RCC 7860 (cell line): ENCODE measurements around the gene TBK1.
"Not testable (repeated sequence)": the region's sequence is repeated elsewhere in the genome, so short reads cannot be mapped to it uniquely, and the experiment has no call there.

Experiments
- DNase-seq: peaks from one replicate; pipeline ENCODE4 v3.0.0-alpha.2; 2015; ENCODE audit warnings: low spot score
- FAIRE-seq: peaks from 2 replicates; lab custom pipeline; 2012; peaks lifted over from hg19 to GRCh38; lab: Jason Lieb, UNC

The TBK1 gene

DNA sequence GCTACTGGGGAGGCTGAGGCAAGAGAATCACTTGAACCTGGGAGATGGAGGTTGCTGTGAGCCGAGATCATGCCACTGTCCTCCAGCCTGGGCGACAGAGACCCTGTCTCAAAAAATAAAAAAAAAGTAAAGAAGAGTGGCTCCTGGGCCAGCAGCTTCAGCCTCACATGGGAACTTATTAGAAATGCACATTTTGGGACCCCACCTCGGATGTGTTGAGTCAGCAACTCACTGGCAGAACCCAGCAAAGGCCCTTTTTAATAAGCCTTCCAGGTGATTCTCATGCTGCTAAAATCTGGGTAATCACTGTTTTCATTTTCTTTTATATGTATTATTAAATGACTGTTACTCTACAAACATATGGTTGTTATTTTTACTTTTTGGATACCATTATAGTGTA is 41.6 kb downstream of the TBK1 start:
- no peak for DNase-seq

DNA sequence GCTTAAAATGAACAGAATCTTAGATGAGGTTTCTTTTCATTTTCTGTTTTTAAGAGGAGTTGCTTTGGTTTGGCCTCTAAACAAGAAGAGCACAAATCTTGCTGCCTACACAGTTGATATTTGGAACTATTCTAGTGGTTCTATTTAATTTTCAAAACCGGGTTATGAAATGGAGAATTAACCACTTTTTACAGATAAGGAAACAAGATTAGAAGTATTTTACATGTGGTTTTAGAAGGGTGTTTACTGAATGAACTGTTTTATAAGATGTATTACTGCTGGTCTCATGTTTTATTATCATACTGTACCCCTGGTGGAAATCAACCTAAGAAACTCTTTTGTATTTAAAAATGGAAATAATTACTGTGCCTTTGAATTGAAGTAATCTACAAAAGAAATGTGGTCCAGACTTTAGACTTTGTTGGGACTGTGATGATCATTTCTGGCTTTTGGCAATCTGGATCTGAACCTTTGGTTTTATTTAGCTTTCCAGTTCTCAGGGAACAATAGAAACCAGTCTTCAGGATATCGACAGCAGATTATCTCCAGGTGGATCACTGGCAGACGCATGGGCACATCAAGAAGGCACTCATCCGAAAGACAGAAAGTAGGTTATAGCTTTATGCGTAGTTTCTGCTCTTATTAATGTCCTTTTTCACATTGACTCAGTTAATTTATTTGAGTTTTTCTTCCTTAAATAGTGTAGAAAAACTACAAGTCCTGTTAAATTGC is 43.2 kb downstream of the TBK1 start:
- no peak for DNase-seq
- FAIRE-seq = no peak

More for the DNA sequence above, 41.6 kb downstream of the TBK1 start:
- FAIRE-seq = no peak

DNA sequence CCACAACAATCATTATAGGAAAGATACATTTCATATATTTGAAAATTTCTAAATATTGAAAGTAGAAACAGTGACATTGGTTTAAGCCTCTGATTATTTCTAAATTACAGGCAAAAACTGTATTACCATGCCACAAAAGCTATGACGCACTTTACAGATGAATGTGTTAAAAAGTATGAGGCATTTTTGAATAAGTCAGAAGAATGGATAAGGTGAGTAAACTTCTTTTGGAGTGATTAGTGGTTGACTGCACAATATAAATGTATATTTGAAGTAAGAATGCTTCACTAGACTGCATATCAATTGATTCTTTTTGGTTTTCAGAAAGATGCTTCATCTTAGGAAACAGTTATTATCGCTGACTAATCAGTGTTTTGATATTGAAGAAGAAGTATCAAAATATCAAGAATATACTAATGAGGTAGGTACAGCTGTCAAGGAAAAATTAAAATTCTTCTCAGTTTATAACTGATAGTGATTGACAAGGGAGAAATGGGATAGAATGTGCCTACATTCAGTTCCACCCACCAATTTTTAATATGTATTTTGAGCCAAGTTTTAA is 45.0 kb downstream of the TBK1 start:
- FAIRE-seq (no peak), DNase-seq (no peak)

DNA sequence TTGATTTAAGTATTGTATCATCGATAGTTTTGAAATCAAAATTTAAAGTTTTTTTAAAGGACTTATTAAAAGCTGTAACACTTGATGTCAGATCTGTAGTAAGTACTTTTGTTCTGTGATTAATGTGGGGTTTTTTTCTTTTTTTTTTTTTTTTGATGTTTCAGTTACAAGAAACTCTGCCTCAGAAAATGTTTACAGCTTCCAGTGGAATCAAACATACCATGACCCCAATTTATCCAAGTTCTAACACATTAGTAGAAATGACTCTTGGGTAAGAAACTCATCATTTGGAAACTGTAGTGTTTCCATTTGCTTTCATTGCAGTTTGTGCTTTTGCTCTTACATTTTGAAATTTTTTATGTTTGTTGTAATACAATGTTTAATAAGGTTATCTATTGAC is 45.6 kb downstream of the TBK1 start:
- no peak for DNase-seq
- no peak for FAIRE-seq

DNA sequence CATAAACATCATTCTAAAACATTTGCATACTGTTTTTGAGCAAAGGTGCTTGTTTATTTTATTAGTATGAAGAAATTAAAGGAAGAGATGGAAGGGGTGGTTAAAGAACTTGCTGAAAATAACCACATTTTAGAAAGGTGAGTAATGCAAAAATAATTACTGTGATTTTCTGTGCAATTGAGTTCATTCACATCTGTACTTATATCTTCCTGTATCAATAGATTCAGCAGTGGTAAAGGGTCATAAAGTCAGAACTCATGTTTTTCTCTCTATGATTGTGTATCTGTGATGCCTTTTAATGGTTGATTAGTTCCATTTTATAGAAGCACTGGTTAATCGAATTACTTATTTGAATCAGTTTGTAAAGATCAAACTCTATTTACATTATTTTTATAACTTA is 46.0 kb downstream of the TBK1 start:
- FAIRE-seq = no peak
- DNase-seq = no peak

DNA sequence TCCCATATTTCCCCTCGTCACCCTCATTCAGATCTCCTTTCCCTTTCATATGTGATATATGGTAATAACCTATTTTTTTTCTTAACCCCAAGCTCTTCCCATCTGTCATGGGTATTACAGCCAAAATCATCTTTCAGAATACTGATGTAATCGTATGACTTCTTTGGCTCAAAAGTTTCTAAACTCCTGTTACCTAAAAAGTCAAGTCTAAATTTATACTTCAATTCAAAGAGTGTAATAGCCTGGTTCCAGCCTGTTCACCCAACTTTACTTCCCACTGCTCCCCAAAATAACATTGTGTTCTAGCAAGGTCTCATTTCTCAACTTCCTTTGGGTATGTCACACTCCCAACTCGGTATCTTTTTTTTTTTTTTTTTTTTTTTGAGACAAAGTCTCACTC is 48.5 kb downstream of the TBK1 start:
- no peak for FAIRE-seq
- DNase-seq = no peak

DNA sequence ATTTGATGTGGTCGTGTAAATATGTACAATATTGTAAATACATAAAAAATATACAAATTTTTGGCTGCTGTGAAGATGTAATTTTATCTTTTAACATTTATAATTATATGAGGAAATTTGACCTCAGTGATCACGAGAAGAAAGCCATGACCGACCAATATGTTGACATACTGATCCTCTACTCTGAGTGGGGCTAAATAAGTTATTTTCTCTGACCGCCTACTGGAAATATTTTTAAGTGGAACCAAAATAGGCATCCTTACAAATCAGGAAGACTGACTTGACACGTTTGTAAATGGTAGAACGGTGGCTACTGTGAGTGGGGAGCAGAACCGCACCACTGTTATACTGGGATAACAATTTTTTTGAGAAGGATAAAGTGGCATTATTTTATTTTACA is 49.6 kb downstream of the TBK1 start:
- no peak for FAIRE-seq
- DNase-seq = no peak

DNA sequence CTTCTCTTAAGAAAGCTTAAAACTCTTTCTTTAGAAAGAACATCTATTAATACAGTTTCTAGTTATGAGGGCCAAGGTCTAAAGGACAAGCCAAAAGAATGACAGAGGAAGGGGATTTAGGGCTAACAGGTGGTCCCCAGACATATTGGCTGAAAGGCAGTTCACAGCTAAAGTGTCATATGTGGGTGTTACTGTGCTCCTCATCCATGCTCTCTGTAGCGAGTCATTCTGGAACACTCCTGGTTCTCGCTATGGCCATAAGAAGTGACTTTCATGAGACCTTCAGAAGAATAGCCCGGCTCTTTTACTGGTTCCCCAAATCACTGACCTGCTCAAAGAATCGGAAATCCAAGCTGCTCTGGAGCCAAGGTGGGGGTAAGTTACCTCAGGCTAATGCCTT is 55.0 kb downstream of the TBK1 start:
- DNase-seq (no peak), FAIRE-seq (no peak)

DNA sequence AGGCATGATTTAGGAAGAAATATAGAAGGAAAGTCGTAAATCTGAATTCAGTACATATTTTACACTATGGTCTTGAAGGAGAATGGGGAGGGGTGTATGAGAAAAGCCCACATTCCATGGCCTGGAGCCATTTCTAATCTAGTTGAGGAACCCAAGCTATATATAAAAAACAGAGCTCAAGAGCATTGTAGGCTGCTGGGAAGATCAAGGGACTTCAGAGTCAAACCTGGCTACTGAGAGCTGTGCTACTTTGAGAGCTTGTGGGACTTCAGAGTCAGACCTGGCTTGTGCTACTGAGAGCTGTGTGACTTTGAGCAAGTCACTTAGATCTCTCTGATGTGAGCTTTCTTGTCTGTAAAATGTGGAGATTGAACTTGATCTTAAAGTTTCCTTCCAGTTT is 58.7 kb downstream of the TBK1 start:
- no peak for FAIRE-seq
- no peak for DNase-seq

DNA sequence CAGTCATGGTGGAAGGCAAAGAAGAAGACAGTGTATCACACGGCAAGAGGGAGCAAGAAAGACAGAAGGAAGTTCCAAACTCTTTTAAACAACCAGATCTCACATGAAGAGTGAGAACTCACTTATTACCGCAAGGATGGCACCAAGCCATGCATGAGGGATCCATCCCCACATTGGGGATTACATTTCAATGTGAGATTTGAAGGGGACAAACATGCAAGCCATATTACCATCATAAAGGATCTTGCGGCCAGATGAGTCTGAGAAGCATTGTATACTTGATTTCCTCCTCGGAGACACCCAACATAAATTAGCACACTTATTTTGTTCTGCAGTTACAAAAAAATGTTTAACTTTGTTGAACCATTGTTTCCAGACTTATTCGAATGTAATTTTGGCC is 66.5 kb downstream of the TBK1 start:
- FAIRE-seq = no peak

DNA sequence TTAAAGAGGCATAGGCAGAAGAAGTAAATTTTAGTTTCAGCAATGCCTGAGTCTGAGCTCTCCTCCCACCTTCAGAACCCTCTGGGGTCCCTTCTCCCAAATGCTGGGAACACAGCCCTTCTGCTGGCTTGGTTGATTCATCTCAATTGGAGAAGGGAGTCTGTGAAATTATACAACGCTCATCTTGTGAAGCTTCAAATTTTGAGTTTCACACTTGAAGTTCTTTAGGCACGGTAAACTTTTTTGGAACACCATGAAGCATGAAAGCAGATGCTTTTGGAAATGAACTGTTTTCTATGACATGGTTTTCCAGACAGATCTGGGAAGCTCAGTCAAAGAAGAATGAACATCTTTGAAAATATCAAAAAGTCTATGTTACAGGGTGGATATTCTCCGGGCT is 69.9 kb downstream of the TBK1 start:
- no peak for FAIRE-seq

More for the DNA sequence above, 66.5 kb downstream of the TBK1 start:
- no peak for DNase-seq

DNA sequence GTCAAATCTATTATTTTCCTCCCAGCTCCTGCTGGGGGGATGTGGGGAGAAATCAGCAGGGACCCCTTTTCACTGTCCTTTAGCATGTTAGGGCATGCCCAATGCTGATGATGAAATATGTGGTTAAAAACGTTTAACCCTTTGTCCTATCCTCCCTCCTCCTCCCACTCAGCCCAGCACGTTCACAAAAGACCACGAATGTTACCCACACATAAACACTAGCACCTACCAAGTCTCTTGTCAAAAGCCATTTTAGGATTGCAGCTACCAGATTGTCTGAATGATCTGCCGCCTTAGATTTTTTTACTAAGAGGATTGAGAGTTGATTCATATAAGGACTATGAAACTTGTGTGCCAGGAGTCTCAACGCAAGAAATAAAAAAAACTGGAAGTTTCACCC is 70.4 kb downstream of the TBK1 start:
- DNase-seq (no peak), FAIRE-seq (no peak)

More for the DNA sequence above, 69.9 kb downstream of the TBK1 start:
- DNase-seq = no peak

DNA sequence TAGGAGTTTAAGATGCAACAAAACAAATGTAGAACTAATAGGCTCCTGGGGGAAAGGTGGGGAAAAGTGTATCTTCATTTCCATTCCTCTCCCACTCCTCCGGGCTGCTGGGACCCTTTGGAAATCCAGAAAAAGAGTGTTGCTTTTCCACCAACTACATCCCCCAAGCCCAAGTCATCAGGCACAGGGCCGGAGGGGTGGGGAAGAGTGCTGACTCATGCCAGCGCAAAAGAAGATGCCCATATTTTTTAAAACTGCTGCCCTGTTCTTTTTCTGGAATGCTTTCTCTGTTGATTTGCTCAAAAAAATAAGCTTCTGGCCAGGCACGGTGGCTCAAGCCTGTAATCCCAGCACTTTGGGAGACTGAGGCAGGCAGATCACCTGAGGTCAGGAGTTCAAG is 70.9 kb downstream of the TBK1 start:
- no peak for DNase-seq
- FAIRE-seq = no peak

DNA sequence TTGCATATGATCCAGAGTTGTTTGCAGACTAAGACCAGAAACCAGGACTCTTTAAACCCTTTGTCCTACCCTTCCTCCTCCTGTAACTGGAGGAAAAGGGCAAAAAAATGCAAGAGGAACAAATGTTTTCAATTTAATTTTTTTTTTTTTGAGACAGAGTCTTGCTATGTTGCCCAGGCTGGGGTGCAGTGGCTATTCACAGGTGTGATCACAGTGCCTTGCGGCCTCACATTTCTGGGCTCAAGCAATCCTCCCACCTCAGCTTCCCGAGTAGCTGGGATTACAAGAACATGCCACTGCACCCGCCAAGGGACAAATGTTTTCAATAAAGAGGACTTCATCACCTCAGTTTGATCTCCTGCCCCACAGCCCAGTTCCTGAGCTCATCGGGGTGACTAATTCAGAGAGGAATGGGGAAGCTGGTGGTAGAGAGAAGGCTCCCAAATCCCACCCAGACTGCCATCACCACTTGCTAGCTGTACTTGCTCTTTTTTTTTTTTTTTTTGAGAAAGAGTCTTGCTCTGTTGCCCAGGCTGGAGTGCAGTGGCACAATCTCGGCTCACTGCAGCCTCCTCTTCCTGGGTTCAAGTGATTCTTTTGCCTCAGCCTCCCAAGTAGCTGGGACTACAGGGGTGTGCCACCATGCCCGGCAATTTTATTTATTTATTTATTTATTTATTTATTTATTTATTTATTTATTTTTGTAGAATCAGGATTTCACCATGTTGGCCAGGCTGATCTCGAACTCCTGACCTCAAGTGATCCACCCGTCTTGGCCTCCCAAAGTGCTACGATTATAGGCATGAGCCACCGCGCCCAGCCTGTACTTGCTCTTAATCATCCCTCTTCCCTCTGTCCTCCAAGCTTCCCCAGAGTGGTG is 71.9 kb downstream of the TBK1 start:
- not testable (repeated sequence) for DNase-seq, FAIRE-seq

DNA sequence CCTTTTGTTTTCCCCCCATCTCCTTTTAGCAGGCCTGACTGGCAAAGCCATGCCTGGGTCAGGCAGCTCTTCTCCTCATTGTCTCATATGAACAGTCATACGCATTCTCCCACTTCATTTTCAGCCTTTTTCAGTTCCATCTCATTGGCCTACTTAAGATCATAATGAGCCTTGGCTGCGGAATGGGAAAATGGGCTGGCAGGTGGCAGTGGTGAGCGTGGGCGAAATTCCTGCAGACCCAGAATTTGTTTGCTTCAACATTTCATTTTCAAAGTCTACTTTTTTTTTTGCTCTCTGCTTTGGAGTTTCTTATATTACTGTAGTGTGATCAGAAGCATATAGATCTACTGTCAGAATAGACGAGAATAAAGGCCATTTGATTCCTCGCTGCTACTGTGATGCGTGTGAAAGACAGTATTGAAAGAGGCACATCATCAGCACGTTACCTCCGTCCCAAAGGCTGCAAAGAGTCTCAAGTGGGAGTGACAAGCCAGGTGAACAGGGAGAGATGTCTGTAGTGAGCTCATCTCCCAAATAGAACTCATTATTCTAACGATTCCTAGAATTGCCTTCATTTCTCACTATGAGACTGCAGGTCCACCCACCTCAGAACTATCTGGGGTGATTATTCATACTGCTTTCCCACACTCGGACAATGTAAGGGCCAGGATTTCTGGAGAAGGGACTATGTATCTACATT is 73.7 kb downstream of the TBK1 start:
- DNase-seq (no peak), FAIRE-seq (no peak)

DNA sequence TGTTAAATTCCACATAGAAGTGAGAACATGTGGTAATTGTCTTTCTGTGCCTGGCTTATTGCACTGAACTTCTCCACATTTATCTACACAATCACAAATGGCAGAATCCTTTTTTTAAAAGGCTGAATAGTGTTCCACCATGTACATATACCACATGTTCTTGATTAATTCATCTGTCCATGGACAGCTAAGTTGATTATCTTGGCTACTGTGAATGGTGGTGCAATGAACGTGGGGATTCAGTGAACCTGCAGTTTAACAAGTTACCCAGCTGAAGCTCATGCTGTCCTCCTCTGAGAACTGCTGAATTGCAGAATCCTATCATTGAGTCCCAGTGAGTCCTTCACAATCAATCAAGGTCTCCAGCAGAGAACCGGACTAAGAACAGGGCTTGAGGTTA is 74.9 kb downstream of the TBK1 start:
- DNase-seq (no peak), FAIRE-seq (no peak)

DNA sequence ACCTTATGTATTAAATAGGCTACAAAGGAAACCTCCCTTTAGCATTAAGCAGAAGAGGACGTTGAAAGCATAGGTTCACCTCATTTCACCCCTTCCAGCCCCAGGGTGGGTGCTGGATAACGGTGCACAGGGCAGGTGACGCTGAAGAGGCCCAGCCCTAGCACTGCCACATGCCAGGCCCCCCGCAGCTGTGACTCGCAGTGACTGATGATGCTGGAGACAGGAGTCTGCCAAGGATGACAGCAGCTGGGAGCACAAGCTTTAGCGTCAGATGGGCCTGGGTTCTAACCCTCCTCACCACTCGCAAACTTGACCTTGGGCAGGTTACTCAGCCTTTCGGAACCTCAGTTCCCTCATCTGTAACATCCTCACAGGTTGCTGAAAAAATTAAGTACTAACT is 76.7 kb downstream of the TBK1 start:
- FAIRE-seq = no peak
- no peak for DNase-seq

DNA sequence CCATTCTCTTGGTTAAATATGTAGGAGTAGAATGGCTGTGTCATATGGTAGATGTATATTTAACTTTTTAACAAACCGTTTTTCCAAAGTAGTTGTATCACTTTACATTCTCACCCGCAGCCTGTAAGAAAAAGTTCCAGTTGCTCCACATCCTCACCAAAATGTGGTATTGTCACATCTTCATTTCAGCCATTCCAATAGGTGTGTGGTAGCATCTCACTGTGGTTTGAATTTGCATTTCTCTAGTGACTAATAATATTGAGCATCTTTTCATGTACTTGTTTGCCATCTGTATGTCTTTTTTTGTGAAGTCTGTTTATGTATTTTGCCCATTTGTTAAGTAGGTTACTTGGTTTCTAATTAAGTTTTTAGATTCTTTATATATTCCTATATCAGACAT is 78.6 kb downstream of the TBK1 start:
- DNase-seq (no peak), FAIRE-seq (no peak)

DNA sequence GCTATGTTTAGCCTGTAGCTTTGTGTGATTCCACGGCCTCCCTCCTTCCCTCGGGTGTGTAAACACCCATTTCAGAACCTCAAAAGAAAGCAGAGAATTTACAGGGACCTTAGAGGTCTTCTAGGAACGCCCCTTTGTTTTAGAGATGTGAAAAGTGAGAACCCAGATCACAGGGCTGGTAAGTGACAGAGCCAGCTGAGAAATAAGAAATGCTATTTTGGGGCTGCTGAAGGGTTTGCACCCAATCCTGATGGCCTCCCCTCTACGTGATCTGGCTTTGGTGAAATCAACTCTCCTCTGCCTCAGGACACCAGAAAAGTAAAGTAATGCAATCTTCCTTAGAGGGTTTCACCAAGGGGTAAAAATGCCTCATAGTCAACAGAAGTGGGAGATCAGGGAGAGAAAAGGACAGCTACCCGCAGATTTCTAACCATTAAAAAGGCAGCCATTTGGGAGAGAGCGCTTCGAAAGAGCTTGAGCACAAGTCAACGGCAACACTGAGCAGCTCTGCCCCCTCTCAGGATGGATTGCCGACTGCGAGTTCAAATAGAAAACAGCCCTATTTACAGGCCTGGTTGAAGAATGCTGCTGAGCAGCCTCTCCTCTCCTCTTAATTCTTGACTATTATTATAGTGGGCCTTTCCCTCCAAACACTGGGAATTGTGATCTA is 79.9 kb downstream of the TBK1 start:
- DNase-seq = no peak
- FAIRE-seq = no peak

DNA sequence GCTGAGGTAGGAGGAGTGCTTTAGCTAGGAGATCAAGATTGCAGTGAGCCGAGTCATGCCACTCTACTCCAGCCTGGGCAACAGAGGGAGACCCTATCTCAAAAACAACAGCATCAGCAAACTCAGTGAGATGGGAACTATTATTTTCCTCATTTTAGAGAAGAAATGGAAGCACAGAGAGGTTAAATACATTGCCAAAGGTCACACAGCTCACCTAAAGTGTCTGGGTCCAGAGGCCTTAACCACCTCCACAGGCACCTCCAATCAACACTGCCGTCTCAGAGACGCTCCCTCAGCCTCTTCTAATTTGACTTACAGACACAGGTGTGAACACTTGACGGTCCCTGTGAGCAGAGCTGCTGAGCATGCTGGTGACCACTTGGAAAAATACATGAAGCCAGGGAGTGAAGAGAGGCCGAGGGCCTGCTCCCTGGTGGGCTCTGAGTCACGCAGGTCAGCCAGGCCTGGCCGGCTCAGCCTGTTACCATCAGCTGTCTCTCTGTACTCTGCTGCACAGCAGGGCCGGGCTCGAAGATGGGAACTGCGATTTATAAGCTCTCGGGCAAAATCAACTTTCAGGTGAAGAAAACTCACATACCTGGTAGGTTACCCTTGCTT is 80.9 kb downstream of the TBK1 start:
- no peak for DNase-seq
- FAIRE-seq = no peak
